ENCODE data around the gene UBE2D3.

- TF ChIP-seq, protein P1, sequence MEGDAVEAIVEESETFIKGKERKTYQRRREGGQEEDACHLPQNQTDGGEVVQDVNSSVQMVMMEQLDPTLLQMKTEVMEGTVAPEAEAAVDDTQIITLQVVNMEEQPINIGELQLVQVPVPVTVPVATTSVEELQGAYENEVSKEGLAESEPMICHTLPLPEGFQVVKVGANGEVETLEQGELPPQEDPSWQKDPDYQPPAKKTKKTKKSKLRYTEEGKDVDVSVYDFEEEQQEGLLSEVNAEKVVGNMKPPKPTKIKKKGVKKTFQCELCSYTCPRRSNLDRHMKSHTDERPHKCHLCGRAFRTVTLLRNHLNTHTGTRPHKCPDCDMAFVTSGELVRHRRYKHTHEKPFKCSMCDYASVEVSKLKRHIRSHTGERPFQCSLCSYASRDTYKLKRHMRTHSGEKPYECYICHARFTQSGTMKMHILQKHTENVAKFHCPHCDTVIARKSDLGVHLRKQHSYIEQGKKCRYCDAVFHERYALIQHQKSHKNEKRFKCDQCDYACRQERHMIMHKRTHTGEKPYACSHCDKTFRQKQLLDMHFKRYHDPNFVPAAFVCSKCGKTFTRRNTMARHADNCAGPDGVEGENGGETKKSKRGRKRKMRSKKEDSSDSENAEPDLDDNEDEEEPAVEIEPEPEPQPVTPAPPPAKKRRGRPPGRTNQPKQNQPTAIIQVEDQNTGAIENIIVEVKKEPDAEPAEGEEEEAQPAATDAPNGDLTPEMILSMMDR (IDR thresholded peaks at IDR 0.05) = no peak
- no peak for TF ChIP-seq POLR2AphosphoS5 (IDR thresholded peaks at IDR 0.05)
- no peak for TF ChIP-seq POLR2A (IDR thresholded peaks at IDR 0.05)
These were observed 3.5 kb downstream of the UBE2D3 start for GRCh38 chr4:102823897-102824296.

Measured in breast epithelium (tissue), 3 donors.